ENCODE results near the gene ABCB8.

The ABCB8 gene

DNA sequence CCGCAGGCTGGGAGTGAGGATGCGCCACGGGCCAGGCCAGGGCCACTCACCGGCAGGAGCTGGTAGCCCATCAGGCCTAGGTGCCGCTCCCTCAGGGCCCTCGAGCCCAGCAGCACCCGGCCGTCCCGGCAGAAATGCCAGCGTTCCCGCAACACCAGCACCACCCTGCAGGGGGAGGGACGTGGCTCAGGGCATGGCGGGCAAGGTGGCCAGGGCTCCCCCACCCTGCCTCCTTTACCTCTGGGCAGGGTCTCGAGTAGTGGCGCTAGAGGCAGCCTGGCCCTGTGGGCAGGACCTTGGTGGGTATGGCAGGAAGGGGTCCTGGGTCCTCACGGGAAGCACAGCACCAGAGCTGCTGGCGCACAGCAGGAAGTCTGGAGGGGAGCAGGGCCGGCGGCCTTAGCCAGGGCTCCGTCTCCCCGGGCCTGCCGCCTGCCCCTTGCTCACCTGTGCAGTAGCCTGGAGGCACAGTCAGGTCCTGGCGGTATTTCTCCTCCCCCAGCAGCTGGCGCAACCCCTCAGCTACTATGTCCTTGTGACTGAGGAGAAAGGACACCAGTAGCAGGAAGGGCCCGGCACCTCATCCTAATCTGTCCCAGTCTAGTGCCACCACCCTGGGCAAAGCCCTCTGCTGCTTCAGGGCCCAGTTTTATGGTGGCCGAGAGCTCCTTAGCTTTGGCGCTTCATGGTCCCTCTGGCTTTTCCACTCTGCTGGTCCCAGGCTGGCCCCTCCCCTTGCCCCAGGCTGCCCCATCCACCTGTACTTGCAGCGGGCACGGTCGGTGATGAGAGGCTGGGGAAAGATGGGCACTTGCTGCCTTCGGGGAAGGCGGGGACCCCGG is 48.8 kb downstream of the ABCB8 start:
- DNase-seq, result no peak

DNA sequence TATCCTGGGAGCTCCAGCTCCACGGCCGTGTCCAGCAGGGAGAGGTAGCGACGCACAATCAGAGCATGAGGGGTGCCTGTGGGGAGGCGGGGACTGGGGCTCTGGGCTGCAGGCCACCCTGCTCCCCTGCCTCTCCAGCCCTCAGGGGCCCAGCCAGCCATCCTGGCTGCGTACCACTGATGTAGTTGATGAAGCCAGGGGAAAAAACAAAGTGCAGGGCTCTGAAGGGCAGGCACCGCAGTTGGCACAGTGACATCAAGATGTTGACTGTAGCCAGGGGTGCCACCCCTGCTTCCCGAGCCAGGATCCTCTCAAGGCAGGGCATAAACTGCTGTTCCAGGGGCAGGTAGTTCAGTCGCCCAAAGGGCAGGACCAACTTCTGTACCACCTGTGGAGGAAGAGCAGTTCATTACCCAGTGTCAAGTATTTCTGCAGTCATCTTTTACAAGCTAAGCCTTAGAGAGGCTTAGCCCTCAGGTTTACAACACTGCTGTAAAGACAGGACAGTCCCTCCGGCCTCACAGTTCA is 49.5 kb downstream of the ABCB8 start:
- DNase-seq, result no peak

DNA sequence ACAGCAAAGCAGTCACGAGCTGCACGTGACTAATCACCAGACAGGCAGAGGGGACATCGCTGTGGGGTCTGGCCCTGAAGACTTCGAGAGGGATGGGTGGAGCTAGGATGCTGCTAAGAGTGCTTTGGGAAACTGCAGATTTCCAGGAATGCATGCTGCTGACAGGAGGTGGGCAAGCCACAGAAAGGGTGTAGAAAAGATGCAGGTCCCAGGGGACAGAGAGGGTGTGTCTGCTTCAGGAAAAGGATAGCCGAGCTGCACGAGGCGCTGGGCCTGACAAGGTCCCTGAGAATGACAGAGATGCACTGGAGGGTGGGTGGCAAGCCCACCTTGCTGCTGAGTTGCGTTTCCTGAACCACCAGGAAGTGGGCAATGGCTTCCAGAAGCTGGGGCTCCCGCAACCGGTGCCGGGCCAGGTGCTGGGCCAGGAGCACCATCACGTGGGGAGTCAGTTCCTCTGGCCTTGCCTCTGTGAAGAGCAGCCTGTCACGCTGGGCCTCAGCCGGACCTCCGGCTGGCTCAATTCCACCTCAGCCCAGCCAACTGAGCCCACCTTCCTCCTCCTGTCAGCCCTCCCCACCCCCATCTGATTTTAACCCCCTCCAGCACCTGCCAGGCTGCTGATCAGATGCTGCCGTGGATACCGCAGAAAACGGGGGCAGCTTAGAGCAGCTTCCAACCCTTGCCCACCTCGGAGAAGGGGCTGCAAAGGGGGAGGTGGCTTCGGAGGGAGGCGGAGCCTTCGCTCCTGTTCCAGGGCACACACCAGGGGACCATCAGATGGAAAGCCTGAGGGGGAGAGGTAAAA is 50.2 kb downstream of the ABCB8 start:
- DNase-seq, result no peak

DNA sequence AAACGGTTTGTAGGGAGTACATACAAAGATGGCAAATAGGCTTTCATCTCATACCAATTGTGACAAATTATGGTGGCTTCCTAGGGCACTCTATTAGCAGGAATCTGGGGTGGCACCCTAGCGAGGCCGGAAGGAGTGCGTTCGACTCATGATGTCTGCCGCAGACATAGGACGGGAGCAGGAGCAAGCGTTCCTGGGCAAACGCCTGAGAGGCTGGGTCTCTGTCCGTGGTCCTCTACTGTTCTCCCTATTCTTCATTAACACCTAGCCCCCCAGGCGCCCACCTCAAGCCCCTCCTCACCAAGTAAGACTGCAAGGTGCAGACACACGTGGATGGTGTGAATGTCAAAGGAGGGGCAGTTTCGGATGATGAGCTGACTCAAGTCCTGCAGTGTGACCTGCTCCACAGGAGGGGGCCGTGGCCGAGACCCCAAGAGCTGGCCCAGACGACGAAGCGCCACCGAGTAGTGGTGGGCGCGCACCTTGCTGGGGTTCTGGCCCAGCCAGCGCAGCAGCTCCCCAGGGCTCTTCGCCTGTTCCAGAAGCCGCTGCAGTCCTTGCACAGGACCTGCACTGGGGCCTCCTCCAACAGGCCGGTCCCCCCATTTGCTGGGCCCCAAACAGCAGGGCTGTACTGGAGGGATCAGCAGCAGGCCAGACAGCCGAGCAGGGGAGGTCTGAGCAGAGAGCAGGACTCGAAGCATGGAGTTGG is 51.1 kb downstream of the ABCB8 start:
- no peak for DNase-seq

DNA sequence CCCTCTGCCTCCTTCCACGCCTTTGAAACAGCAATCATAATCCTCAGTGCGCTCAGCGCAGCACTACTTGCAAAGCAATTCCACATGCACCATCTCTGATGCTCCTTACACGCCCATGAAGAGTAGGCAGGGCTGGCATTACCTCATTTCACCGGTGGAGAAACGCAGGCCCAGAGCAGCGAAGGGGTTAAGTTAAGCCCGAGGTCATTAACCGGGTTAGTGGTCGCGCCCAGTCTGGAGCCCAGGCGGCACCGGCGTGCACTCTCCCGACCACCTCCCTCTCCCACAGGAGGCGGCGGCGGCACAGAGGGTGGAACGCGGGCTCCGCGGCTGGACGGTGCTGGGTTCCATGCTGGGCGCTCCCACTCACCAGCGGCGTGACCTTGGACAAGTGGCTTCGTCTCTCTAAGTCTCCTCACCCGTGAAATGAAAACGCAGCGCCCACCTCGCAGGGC is 51.8 kb downstream of the ABCB8 start:
- DNase-seq, result no peak

DNA sequence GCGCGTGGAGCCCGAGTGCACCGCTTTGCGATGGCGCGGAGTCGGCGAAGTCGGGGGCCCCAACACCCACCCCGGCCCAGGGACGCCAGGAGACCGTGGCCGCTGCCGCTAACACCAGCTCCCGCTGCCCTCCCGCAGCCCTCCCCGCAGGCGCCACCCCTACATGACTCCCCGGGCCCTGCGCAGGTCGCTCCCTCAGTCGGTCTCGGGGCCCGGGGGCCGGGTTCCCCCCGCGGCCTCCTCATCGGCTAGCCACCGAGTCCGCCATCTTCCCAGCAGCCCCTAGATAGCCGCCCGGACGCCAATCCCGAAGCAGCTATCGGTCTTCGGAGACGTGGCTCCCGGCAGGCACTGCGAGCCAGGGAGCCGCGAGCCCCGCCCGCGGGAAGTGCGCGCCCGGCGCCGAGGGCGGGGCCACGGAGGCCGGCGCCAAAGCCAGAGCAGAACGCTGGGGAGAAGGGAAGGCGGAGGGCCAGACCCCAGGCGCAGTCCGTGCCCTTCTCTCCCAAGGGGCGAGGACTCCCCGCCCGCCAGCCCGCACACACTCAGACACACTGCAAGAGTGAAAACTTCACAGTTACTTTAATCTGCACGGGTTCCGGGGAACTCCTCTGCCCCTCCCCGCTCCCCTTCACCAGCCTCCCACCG is 52.4 kb downstream of the ABCB8 start, which contains the start of gene FASTK:
TSS of gene FASTK (minus strand) at position 288 of the 648 bp plus-strand sequence. CDS start at position 245, 43 bp downstream.
- DNase-seq, result peak; percentile 88

DNA sequence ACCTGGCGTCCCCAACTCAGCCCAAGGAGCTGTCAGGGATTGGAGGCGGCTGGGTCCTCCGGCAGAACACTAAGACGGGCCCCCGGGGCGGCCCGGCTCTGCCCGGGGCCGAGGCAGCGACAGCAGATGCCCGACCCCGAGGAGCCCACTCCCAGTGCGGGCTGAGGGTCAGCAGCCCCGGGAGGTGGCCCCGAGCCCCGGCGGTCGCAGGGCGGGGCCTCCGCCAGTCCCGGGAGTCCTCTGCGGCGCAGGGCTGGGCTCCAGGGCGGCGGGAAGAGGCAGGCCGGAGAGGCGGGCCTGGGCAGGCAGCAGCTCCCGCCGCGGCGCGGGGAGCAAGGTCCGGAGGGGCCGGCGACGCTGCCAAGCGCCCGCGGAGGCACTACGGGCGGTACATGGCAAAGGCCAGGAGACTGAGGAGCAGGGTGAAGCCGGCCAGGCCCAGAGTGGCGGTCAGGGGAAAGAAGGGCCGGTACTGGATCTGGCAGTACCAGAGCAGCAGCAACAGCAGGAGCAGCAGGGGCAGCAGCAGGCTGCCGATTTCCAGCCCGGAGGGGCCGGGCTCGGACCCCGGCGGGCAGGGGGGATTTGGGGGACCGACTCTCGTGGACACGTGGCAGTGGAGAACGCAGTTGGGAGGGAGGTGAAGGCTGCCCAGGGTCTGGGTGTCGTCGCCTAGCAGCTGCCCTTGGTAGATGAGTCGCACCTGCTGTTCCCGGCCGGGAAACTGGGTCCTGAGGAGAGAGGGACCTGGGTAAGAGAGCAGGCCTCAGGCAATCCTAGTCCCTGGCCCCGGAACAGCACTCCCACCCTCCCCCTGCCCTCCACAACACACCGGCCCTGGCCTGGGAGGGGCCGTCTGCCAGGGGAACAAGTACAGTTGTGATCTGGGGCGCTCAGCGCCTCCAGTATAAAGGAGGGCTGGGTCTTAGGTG is 53.2 kb downstream of the ABCB8 start:
- DNase-seq, result no peak

DNA sequence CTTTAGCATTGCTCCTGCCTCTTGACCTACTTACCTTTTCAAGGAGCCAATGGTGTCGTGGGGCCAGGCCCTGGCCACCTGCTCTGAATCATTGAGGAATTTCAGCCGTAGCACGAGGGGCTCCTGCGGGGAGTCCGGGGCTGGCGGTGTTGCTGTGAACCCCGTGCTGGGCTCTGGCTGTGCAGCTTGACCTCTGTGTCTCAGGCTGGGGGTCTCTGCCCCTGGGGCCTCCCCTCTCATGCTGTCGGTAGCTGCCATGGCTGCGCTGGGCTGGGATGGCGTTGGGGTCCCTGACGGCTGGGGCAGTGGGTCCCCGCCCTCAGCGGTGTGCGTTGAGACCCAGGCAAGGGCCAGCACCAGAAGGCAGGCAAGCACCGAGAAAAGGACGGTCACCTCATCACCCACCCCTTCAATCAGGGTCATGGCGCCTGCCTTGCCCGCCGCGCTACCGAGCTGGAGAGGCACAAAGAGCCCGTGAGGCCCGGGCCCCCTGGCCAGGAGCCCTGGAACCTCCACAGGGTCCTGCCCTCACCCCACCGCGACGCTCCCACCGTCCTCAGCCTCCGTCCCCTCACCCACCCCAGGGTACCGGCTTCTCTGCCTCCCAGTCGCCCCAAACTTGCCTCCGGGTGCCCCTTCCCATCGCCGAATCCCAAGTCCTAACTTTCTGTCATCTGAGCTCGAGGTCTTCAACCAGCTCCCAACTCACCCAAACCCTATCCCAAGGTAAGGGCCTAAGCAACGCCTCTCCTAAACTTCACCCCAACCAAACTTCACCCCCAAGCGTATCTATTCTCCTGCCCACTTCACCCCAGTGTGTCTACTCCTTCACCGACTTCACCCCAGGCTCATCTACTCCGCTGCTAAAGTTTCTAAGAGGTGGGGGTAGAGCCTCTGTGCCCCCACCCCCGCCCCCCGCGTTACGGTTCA is 54.2 kb downstream of the ABCB8 start:
- DNase-seq, result no peak

DNA sequence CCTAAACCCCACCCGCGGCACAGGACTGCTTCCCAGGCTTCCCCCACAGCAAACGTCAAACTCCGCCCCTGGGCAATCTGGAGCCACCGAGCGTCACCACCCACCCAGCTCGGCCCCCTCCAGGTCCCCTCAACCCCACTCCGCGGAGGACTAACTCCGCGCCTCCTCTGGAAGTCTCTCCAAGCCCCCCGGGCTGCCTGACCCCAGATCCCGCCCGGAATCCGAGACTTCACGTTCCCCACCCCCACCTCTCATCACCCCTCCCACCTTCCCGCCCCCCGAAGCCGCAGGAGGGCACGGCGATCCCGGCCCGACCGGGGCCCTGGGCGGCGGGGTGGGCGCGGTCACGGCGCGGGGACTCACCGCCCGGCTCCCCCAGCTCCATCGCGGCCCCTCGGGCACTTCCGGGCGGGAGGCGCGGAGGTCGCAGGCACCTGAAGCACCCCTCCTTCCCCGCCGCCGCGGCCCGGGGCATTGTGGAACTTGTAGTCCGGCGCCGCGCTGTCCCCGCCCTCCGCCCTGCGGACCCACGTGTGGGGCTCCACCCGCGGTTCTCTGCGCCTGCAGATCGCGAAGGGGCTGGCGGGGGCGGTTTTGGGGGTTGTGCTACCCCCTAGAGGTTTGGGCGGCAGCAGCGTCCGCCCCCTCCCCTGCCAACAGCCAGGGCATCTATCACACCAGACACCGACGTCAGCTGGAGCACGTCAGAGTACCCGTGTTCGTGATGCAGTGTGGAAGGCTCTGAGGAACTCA is 55.0 kb downstream of the ABCB8 start, which contains the start of gene TMUB1:
TSS of gene TMUB1 (minus strand) at position 423 of the 753 bp plus-strand sequence. CDS start 930 bp downstream, outside the sequence.
- DNase-seq, result peak; percentile 57

DNA sequence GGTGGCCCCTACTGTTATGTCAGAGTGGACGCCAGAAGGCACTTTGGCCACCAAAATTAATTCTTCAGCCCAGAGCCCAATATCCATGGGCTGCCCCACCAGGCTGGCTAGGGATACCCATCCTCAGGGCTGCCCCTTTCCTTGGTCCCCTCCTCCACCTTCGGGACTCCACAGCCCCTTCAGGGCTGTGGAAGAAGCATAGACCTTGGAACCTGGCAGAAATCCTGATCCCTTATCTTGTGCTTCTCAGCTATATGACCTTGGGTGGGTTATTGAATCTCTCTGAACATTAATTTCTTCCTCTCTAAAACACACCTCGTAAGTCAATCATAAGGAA is 55.5 kb downstream of the ABCB8 start:
- DNase-seq, result no peak

DNA sequence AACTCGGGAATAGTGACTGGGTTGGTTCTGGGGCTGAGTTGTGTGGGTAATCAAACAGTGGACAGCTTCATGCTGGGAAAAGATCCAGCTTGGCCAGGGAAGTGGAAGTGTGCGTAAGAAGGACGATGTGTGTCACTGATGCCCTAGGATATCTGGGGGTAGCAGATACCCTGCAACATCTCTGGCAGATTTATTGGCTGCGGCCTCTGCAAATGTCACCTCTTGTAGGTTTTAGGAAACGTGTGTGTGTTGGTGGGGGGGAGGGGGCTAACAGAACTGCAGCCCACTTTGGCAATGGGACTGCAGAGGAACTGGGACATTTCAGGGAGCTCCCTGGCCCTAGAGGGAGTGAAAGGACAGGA is 57.1 kb downstream of the ABCB8 start:
- DNase-seq, result no peak

DNA sequence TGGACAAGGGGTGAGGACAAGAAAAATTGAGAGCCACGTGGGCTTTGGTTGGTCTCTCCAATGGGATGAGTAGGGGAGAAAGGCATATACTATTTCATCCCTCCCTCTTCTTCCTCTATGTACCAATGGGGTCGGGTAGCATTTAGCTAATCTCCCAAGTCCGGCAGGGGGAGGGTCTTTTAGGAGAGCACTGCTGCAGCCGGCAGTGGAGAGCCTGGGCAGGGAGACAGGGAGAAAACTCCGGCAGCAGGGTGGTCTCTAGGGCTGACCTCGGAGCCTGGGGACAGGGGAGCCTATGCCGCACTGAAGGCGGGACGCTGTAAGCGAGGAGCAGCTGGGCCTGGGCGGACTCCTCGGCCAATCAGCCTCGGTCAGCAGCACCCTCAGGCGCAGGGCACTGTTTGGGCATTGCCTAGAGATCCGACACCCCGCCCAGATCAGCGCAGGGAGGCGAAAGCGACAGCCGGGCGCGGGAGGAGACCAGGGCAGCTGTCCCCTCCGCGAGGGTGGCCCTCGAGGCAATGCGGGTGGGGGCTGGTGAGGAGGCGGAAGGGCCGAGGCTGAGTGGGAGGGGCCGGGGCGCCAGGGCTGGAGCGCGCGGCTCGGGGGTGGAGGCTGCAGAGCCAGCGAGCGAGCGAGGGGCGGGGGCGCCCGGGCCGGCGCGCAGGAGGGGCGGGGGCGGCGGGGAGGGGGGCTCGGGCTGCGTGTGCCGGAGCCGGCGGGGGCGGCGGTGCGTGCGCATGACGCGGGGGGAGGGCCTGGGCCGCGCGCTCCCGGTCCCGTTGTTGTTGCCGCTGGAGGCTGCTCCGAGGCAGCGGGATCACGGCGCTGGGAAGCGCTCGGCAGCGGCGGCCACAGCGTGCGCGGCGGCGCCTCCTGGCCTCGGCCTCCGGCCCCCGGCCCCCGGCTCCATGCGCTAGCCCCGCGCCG is 57.7 kb downstream of the ABCB8 start, which contains the start of gene AGAP3:
TSS of gene AGAP3 (plus strand) at position 785 of the 930 bp plus-strand sequence. CDS start 267 bp downstream, outside the sequence.
- DNase-seq, result peak; percentile 44

DNA sequence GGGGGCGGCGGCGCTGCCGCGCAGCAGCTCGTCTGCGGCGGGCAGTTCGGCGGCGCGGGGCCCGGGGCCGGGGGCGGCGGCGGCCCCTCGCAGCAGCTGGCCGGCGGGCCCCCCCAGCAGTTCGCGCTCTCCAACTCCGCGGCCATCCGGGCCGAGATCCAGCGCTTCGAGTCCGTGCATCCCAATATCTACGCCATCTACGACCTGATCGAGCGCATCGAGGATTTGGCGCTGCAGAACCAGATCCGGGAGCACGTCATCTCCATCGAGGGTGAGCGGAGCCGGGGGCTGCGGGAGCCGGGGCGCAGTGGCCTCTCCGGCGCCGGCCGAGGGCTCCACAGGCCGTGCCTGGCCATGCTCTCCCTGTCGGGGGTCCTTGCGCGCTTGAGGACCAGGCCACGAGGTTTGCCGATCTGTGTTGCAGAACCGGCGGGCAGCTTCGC is 58.6 kb downstream of the ABCB8 start:
- no peak for DNase-seq

DNA sequence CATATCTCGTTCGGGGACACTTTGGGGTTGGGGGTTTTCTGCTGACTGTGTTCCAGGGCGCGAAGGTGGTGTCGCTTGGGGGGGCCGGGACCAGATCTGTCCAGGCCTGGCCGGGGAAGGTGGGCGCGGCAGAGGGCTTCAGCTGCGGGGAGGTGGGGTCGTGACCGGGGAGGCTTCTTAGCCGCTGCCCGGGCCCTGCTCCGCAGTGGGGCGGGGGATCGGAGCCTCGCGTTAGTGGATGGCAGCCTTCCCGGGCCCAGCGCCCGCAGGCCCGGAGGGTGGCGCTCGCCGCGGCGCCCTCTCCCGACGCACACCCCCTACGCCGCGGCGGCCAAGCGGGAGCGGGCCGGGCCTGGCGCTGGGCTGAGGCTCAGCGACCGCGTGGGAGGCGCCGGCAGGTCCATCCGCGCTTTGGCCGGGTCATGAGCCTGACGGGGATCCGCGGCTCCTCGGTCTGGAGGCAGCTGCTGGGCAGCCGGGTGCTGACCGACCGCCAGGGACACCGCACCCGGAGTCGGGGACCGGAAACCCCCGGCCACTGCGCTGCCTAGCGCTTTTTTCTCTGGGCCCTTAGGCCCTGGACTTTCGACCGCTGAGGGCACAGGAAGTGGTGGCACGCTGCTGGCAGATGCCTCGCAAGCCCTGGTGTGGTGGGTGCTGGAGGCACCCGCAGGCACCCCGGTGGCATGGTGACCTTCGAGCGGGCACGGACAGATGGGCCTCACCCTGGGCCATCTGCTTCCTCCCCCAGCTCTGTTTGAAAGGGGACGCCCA is 59.2 kb downstream of the ABCB8 start:
- no peak for DNase-seq

DNA sequence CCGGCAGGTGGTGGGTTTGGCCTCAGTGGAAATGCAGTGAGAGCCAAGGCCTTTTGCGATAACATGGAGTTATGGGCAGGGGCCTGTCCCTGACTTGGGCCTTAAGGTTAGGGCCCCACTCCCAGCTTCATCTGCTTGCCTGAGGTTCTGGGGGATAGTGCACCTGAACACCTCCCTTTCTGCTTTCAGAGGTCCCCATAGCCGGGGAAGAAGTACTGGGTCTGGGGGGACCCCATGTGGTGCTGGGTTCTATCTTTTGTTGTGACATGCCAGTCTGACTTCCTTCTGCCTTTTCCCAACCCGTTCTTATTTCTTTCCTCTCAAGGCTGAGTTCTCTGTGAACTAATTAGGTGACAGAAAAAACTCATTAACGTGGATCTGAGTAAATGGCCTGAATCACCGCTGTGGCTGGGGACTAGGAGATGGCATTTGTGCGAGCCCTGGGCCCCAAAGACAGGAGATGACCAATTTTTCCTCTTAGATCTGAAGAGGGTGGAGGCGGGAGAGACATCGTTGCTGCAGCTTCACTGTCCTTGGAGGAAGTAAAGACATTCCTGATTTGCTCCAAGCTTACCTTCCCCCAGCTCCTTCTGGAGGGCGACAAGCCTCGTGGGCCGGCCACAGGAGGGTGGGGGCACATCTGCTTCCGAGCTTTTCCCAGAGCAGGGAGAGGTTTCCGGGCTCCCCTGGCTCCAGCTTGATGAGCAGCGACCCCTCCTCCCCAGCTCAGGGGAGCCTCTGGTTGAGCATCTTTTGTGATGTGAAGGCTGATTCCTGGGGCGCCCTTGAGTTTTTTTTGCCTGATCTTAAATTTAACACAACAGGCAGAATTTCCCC is 60.0 kb downstream of the ABCB8 start:
- no peak for DNase-seq
